Astrocyte (in vitro differentiated cells and primary cell): ENCODE data around the gene MACO1.

Experiments used
- EZH2 ChIP-seq: IDR thresholded peaks from 2 replicates; pipeline ENCODE4 v1.6.1; 2012; ENCODE audit warnings: mild to moderate bottlenecking, low read length, inconsistent platforms; ENCODE audit not compliant: insufficient read depth
- TF ChIP-seq, protein P1 (sequence below): IDR thresholded peaks from 2 replicates; pipeline ENCODE4 v1.5.1; 2011; ENCODE audit warnings: low read depth, mild to moderate bottlenecking, inconsistent platforms, low read length, moderate library complexity; ENCODE audit not compliant: insufficient read depth

GRCh38 chr1:25458541-25459298, 28.0 kb downstream of the MACO1 start:
- TF ChIP-seq, protein P1, sequence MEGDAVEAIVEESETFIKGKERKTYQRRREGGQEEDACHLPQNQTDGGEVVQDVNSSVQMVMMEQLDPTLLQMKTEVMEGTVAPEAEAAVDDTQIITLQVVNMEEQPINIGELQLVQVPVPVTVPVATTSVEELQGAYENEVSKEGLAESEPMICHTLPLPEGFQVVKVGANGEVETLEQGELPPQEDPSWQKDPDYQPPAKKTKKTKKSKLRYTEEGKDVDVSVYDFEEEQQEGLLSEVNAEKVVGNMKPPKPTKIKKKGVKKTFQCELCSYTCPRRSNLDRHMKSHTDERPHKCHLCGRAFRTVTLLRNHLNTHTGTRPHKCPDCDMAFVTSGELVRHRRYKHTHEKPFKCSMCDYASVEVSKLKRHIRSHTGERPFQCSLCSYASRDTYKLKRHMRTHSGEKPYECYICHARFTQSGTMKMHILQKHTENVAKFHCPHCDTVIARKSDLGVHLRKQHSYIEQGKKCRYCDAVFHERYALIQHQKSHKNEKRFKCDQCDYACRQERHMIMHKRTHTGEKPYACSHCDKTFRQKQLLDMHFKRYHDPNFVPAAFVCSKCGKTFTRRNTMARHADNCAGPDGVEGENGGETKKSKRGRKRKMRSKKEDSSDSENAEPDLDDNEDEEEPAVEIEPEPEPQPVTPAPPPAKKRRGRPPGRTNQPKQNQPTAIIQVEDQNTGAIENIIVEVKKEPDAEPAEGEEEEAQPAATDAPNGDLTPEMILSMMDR: no peak
- TF ChIP-seq EZH2: no peak
